ENCODE measurements around the gene FAM135A. TPM values are rescaled to one million over a fixed set of nuclear protein-coding genes. Genes with fewer than 3 reads are reported as not detected.

The FAM135A gene
- total and polyA plus RNA-seq, 9 of the 15 experiments (the other 6 are each of a cell fraction or from before 2014, with no cell fraction given), result 7.4 to 32.9 (median 19.2) TPM

DNA sequence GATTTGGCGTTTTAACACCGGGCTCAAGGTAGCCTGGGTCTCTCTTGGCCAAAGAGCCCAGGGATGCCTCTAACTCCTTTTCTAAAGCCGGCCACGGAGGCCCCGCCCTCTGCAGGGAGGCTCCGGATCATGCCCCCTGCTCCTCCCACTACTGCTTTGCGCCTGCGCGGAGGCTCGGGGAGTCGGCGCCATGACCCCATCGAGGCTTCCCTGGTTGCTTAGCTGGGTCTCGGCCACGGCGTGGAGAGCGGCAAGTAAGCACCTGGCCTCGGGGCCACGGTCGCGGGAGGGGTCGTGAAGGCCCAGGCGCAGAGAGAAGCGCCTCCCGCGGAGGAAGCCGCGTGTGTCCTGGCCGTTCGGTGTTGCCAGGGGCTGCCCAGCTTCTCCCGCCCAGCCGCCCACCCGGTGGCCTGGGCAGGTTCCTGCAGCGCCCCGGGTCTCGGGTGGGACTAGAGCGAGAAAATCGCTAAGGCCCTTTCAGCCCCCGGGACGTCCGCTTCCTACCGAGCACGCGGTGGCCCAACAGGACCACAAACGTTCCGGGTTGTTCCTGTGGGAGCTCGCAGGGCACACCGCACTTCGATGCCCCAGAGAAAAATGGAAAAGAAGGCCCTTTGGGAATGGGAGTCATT, 153.6 kb downstream of the FAM135A start, which contains the start of gene SDHAF4 (continued):
- TF ChIP-seq, protein P1, sequence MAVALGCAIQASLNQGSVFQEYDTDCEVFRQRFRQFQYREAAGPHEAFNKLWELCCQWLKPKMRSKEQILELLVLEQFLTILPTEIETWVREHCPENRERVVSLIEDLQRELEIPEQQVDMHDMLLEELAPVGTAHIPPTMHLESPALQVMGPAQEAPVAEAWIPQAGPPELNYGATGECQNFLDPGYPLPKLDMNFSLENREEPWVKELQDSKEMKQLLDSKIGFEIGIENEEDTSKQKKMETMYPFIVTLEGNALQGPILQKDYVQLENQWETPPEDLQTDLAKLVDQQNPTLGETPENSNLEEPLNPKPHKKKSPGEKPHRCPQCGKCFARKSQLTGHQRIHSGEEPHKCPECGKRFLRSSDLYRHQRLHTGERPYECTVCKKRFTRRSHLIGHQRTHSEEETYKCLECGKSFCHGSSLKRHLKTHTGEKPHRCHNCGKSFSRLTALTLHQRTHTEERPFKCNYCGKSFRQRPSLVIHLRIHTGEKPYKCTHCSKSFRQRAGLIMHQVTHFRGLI (CRISPR knock-in tag; IDR thresholded peaks at IDR 0.05), result no peak
- TF ChIP-seq KLF6 (CRISPR knock-in tag; IDR thresholded peaks at IDR 0.05; ENCODE audit: borderline replicate concordance), result no peak
- no peak for TF ChIP-seq XRCC5 (IDR thresholded peaks at IDR 0.05; ENCODE audit: low read depth, low read length)
- no peak for TF ChIP-seq FOSL1 (tag; conservative IDR thresholded peaks at IDR 0.05)
- TF ChIP-seq POLR3A (IDR thresholded peaks at IDR 0.05; ENCODE audit: borderline replicate concordance, extremely low read depth, insufficient read depth, insufficient read length), result no peak
- TF ChIP-seq, protein P2, sequence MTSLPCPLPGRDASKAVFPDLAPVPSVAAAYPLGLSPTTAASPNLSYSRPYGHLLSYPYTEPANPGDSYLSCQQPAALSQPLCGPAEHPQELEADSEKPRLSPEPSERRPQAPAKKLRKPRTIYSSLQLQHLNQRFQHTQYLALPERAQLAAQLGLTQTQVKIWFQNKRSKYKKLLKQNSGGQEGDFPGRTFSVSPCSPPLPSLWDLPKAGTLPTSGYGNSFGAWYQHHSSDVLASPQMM (CRISPR knock-in tag; IDR thresholded peaks at IDR 0.05), result no peak
- TF ChIP-seq TOE1 (IDR thresholded peaks at IDR 0.05; ENCODE audit: borderline replicate concordance), result no peak
- no peak for TF ChIP-seq TOE1 (CRISPR knock-in tag; IDR thresholded peaks at IDR 0.05; ENCODE audit: borderline replicate concordance, low read depth)
- TF ChIP-seq ZNF518B (CRISPR knock-in tag; IDR thresholded peaks at IDR 0.05), result no peak
- TF ChIP-seq NCOA2 (IDR thresholded peaks at IDR 0.05; ENCODE audit: partially characterized antibody in 2 of 2), result no peak
- TF ChIP-seq PHTF2 (CRISPR knock-in tag; IDR thresholded peaks at IDR 0.05), result no peak
- no peak for TF ChIP-seq TFE3 (CRISPR knock-in tag; IDR thresholded peaks at IDR 0.05)
- no peak for TF ChIP-seq ILF3 (IDR thresholded peaks at IDR 0.05; ENCODE audit: borderline replicate concordance)
- TF ChIP-seq LEF1 (IDR thresholded peaks at IDR 0.05), result no peak
- no peak for TF ChIP-seq POLR3G (IDR thresholded peaks at IDR 0.05; ENCODE audit: extremely low read depth, insufficient read length, insufficient replicate concordance)
- no peak for TF ChIP-seq HDAC8 (tag; IDR thresholded peaks at IDR 0.05)
- no peak for TF ChIP-seq GTF2A2 (tag; IDR thresholded peaks at IDR 0.05)
- TF ChIP-seq NFXL1 (CRISPR knock-in tag; IDR thresholded peaks at IDR 0.05), result no peak
- no peak for TF ChIP-seq ZNF184 (CRISPR knock-in tag; IDR thresholded peaks at IDR 0.05)
- TF ChIP-seq ZBTB34 (CRISPR knock-in tag; IDR thresholded peaks at IDR 0.05), result no peak
